ENCODE data around the gene DDC.
"Not testable (repeated sequence)": the region's sequence is repeated elsewhere in the genome, so short reads cannot be mapped to it uniquely, and the experiment has no call there.

Gene DDC

GRCh38 chr7:50555594-50556140 is 9.5 kb downstream of the DDC start:
- in situ Hi-C loops (cut with MboI; ENCODE audit: low sequenced_read_pairs, unreplicated experiment): no loop called here
- no peak for TF ChIP-seq CTCF (IDR thresholded peaks at IDR 0.05; ENCODE audit: borderline replicate concordance, control extremely low read depth, extremely low read depth, insufficient read depth, missing control alignments)
- DNase-seq (ENCODE audit: low spot score): no peak

- TF ChIP-seq CTCF (IDR thresholded peaks at IDR 0.05; ENCODE audit: borderline replicate concordance, control extremely low read depth, extremely low read depth, insufficient read depth, missing control alignments): no peak
- in situ Hi-C loops (cut with MboI; ENCODE audit: low sequenced_read_pairs, unreplicated experiment): no loop called here
- DNase-seq (ENCODE audit: low spot score): no peak
Measured at GRCh38 chr7:50554431-50555322, 10.5 kb downstream of the DDC start.

GRCh38 chr7:50553973-50554372 is 11.2 kb downstream of the DDC start:
- no peak for DNase-seq (ENCODE audit: low spot score)
- in situ Hi-C loops (cut with MboI; ENCODE audit: low sequenced_read_pairs, unreplicated experiment): no loop called here

GRCh38 chr7:50552921-50553320 is 12.3 kb downstream of the DDC start:
- TF ChIP-seq CTCF (IDR thresholded peaks at IDR 0.05; ENCODE audit: borderline replicate concordance, control extremely low read depth, extremely low read depth, insufficient read depth, missing control alignments): no peak
- no peak for DNase-seq (ENCODE audit: low spot score)
- in situ Hi-C loops (cut with MboI; ENCODE audit: low sequenced_read_pairs, unreplicated experiment): no loop called here

More at GRCh38 chr7:50553973-50554372, 11.2 kb downstream of the DDC start:
- TF ChIP-seq CTCF (IDR thresholded peaks at IDR 0.05; ENCODE audit: borderline replicate concordance, control extremely low read depth, extremely low read depth, insufficient read depth, missing control alignments): no peak

- TF ChIP-seq CTCF (IDR thresholded peaks at IDR 0.05; ENCODE audit: borderline replicate concordance, control extremely low read depth, extremely low read depth, insufficient read depth, missing control alignments): no peak
- in situ Hi-C loops (cut with MboI; ENCODE audit: low sequenced_read_pairs, unreplicated experiment): no loop called here
- DNase-seq (ENCODE audit: low spot score): no peak
Measured at GRCh38 chr7:50552139-50552538, 13.1 kb downstream of the DDC start.

GRCh38 chr7:50545613-50546012 is 19.6 kb downstream of the DDC start:
- in situ Hi-C loops (cut with MboI; ENCODE audit: low sequenced_read_pairs, unreplicated experiment); DNase-seq (ENCODE audit: low spot score): not testable (repeated sequence)

GRCh38 chr7:50544992-50545391 is 20.2 kb downstream of the DDC start:
- TF ChIP-seq CTCF (IDR thresholded peaks at IDR 0.05; ENCODE audit: borderline replicate concordance, control extremely low read depth, extremely low read depth, insufficient read depth, missing control alignments): no peak
- in situ Hi-C loops (cut with MboI; ENCODE audit: low sequenced_read_pairs, unreplicated experiment): no loop called here
- DNase-seq (ENCODE audit: low spot score): no peak
